ENCODE data around the gene LARP6.
"Not testable (repeated sequence)": the region's sequence is repeated elsewhere in the genome, so short reads cannot be mapped to it uniquely, and the experiment has no call there.

LARP6 gene

GRCh38 chr15:70858614-70859321, 4.8 kb upstream of the LARP6 start:
- DNase-seq (ENCODE audit: low spot score) = not testable (repeated sequence)

- no peak for DNase-seq (ENCODE audit: low spot score)
Measured at GRCh38 chr15:70857562-70858285, 3.8 kb upstream of the LARP6 start.

GRCh38 chr15:70856884-70857561, 3.1 kb upstream of the LARP6 start:
- DNase-seq (ENCODE audit: low spot score) = no peak

- DNase-seq (ENCODE audit: low spot score) = no peak
Measured at GRCh38 chr15:70856177-70856883, 2.4 kb upstream of the LARP6 start.

GRCh38 chr15:70855764-70856163, 1.8 kb upstream of the LARP6 start:
- DNase-seq (ENCODE audit: low spot score) = no peak

GRCh38 chr15:70854666-70854976, 664 bp upstream of the LARP6 start:
- no peak for DNase-seq (ENCODE audit: low spot score)

- no peak for DNase-seq (ENCODE audit: low spot score)
Measured at GRCh38 chr15:70853318-70853972, 512 bp downstream of the LARP6 start.

- DNase-seq (ENCODE audit: low spot score) = no peak
Measured at GRCh38 chr15:70852501-70853317, 1.2 kb downstream of the LARP6 start.

- no peak for DNase-seq (ENCODE audit: low spot score)
Measured at GRCh38 chr15:70851889-70852288, 2.1 kb downstream of the LARP6 start.

GRCh38 chr15:70845602-70846360, 8.2 kb downstream of the LARP6 start:
- no peak for DNase-seq (ENCODE audit: low spot score)

- no peak for DNase-seq (ENCODE audit: low spot score)
Measured at GRCh38 chr15:70837476-70837875, 16.5 kb downstream of the LARP6 start.

- DNase-seq (ENCODE audit: low spot score) = no peak
Measured at GRCh38 chr15:70835841-70836240, 18.1 kb downstream of the LARP6 start.

GRCh38 chr15:70835415-70835814, 18.5 kb downstream of the LARP6 start:
- no peak for DNase-seq (ENCODE audit: low spot score)

GRCh38 chr15:70834999-70835398, 19.0 kb downstream of the LARP6 start:
- no peak for DNase-seq (ENCODE audit: low spot score)

GRCh38 chr15:70833861-70834765, 19.8 kb downstream of the LARP6 start:
- no peak for DNase-seq (ENCODE audit: low spot score)

- no peak for DNase-seq (ENCODE audit: low spot score)
Measured at GRCh38 chr15:70833422-70833821, 20.5 kb downstream of the LARP6 start.

GRCh38 chr15:70832176-70832575, 21.8 kb downstream of the LARP6 start:
- DNase-seq (ENCODE audit: low spot score) = no peak

- no peak for DNase-seq (ENCODE audit: low spot score)
Measured at GRCh38 chr15:70831094-70831911, 22.7 kb downstream of the LARP6 start.

- no peak for DNase-seq (ENCODE audit: low spot score)
Measured at GRCh38 chr15:70830615-70831014, 23.3 kb downstream of the LARP6 start.
